ENCODE data around the gene FBXL17. TPM values are rescaled to one million over a fixed set of nuclear protein-coding genes. Genes with fewer than 3 reads are reported as not detected.

Gene FBXL17
- total and polyA plus RNA-seq, 9 of the 15 experiments (the other 6 are each of a cell fraction or from before 2014, with no cell fraction given): 0.32 to 5.4 (median 1.8) TPM

GRCh38 chr5:108232805-108233204 is 149.1 kb downstream of the FBXL17 start:
- FAIRE-seq (no peak), DNase-seq (ENCODE audit: extremely low read depth in 1 of 4, low spot score in 3 of 4) (no peak), ATAC-seq (no peak)
- H3K36me3 ChIP-seq (ENCODE audit: control insufficient read depth, insufficient read depth, low read length): no peaks in the 10 kb centered on the region
- in situ Hi-C loops (cut with MboI) (no loop called here), intact Hi-C loops (cut with micrococcal nuclease) (no loop called here)
- no peaks in the 10 kb centered on the region for H4K20me1 ChIP-seq (replicated peaks; ENCODE audit: control insufficient read depth, insufficient read depth, low read length)
- H3K27me3 ChIP-seq (ENCODE audit: control insufficient read depth in 2 of 2, insufficient read depth in 2 of 2, low read length in 2 of 2): no peaks in the 10 kb centered on the region
- no peak for TF ChIP-seq BCOR (IDR thresholded peaks at IDR 0.05)
- no peak for TF ChIP-seq ETV5 (CRISPR knock-in tag; IDR thresholded peaks at IDR 0.05; ENCODE audit: low read depth)
- no peak for TF ChIP-seq HDAC2 (IDR thresholded peaks at IDR 0.05)
- no peak for TF ChIP-seq NCOA4 (IDR thresholded peaks at IDR 0.05; ENCODE audit: partially characterized antibody)
- no peak for TF ChIP-seq RFX1 (IDR thresholded peaks at IDR 0.05)
- no peak for TF ChIP-seq BHLHE40 (IDR thresholded peaks at IDR 0.05; ENCODE audit: low read length)
- no peak for TF ChIP-seq ZNF274 (IDR thresholded peaks at IDR 0.05; ENCODE audit: borderline replicate concordance, low read depth, low read length)
- no peak for TF ChIP-seq ZBTB11 (CRISPR knock-in tag; IDR thresholded peaks at IDR 0.05)
- no peak for TF ChIP-seq KDM4B (IDR thresholded peaks at IDR 0.05; ENCODE audit: borderline replicate concordance in 2 of 2, low read depth in 1 of 2)
- TF ChIP-seq FOXP1 (CRISPR knock-in tag; IDR thresholded peaks at IDR 0.05): no peak
- H3K27ac ChIP-seq (ENCODE audit: extremely low read depth, low read depth, low read length): no peak overlapping the region
- no peaks in the 10 kb centered on the region for H3K9me1 ChIP-seq (ENCODE audit: control insufficient read depth, insufficient read depth, low read length)
- H3K79me2 ChIP-seq (ENCODE audit: control insufficient read depth, insufficient read depth, low read length): no peaks in the 10 kb centered on the region
- no peaks in the 10 kb centered on the region for H3K4me1 ChIP-seq (replicated peaks in 1 of 2; ENCODE audit: control insufficient read depth in 2 of 2, insufficient read depth in 2 of 2, low read length in 2 of 2)
- no peaks in the 10 kb centered on the region for H3K9me3 ChIP-seq (replicated peaks; ENCODE audit: control insufficient read depth, insufficient read depth, low read depth, low read length)
- ChIA-PET CTCF (ENCODE audit: low intra/inter-chr PET ratio) (no interaction called here), POLR2A (no interaction called here)
- H2AFZ ChIP-seq (ENCODE audit: low read depth, low read length): no peak overlapping the region
- no peak overlapping the region for H3K4me3 ChIP-seq
- no TSS peak for BruUV-seq (replicated peaks)
- H3K9ac ChIP-seq (ENCODE audit: insufficient read depth in 1 of 2, low read depth in 2 of 2, low read length in 2 of 2): no peak overlapping the region
- H3K4me2 ChIP-seq (ENCODE audit: insufficient read depth, low read length): no peak overlapping the region

Data from K562 (cell line).